Ishikawa (cell line): ENCODE results near the gene PBX1.

ENCODE experiments used
- CEBPB ChIP-seq: IDR thresholded peaks from 2 replicates; pipeline ENCODE4 v1.6.1; 2012
- CREB1 ChIP-seq: IDR thresholded peaks from 2 replicates; pipeline ENCODE4 v1.6.1; 2012; ENCODE audit warnings: low read depth
- EGR1 ChIP-seq: IDR thresholded peaks from 2 replicates; pipeline ENCODE4 v1.6.1; 2012
- EP300 ChIP-seq: IDR thresholded peaks from 2 replicates; pipeline ENCODE4 v1.6.1; 2012; ENCODE audit warnings: borderline replicate concordance
- FOXM1 ChIP-seq: IDR thresholded peaks from 2 replicates; pipeline ENCODE4 v1.6.1; 2012; ENCODE audit warnings: low read depth, borderline replicate concordance
- NFIC ChIP-seq: IDR thresholded peaks from 2 replicates; pipeline ENCODE4 v1.6.1; 2012
- RAD21 ChIP-seq: IDR thresholded peaks from 2 replicates; pipeline ENCODE4 v1.6.1; 2012; ENCODE audit warnings: low read depth
- TAF1 ChIP-seq: IDR thresholded peaks from 2 replicates; pipeline ENCODE4 v1.6.1; 2012; ENCODE audit warnings: low read depth, mild to moderate bottlenecking
- TCF12 ChIP-seq: IDR thresholded peaks from 2 replicates; pipeline ENCODE4 v1.6.1; 2012; ENCODE audit warnings: low read depth
- TEAD4 ChIP-seq: IDR thresholded peaks from 2 replicates; pipeline ENCODE4 v1.6.1; 2012
- YY1 ChIP-seq: IDR thresholded peaks from 2 replicates; pipeline ENCODE4 v1.6.1; 2012; ENCODE audit warnings: low read depth
- ZBTB7A ChIP-seq: IDR thresholded peaks from 2 replicates; pipeline ENCODE4 v1.6.1; 2012; ENCODE audit warnings: low read depth
- TF ChIP-seq, protein P1 (sequence below): IDR thresholded peaks from 2 replicates; pipeline ENCODE4 v1.6.1; 2012
- TF ChIP-seq, protein P2 (sequence below): IDR thresholded peaks from 2 replicates; pipeline ENCODE4 v1.6.1; 2012
- TF ChIP-seq, protein P3 (sequence below): IDR thresholded peaks from 2 replicates; pipeline ENCODE4 v1.6.1; 2012; ENCODE audit warnings: low read depth, mild to moderate bottlenecking

Gene PBX1

DNA sequence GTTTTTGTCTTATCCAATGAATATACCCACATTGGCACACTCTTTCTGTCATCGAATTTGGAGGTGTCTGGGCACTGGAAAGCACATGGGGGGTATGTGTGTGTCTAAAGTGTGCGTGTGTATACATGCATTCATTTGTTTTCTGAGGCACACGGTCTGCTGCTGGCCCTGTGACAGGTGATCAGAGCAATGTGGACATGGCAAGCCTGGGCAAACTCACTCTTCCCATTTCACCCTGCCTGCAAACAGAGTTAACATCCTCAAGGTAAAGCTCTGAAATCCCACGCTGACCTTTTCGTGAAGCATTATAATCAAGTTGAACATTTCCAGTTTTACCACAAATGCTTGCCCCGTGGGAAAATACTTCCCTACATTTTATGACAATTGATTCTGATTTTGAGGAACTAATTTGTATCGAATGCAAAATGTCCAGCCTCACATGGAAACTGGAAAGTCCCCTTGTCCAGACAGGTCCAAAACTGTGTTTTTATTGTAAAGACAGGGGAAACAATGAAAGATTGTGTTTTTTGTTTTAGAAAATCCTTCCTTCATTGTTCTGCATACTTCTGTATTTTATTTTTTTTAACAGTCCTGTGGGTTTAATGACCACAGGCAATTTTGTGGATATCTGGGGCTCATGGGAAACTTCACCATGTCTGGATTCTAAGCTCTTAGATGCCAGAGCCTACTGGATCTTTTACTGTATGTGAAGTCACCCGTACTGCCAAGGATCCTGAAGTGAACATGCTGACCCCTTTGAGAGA, 160.9 kb downstream of the PBX1 start:
- no peak for TF ChIP-seq CREB1
- no peak for TF ChIP-seq CEBPB
- TF ChIP-seq RAD21 = no peak
- TF ChIP-seq FOXM1 = no peak
- no peak for TF ChIP-seq TEAD4
- TF ChIP-seq, protein P1, sequence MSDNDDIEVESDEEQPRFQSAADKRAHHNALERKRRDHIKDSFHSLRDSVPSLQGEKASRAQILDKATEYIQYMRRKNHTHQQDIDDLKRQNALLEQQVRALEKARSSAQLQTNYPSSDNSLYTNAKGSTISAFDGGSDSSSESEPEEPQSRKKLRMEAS = no peak
- TF ChIP-seq, protein P2, sequence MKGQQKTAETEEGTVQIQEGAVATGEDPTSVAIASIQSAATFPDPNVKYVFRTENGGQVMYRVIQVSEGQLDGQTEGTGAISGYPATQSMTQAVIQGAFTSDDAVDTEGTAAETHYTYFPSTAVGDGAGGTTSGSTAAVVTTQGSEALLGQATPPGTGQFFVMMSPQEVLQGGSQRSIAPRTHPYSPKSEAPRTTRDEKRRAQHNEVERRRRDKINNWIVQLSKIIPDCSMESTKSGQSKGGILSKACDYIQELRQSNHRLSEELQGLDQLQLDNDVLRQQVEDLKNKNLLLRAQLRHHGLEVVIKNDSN = no peak
- no peak for TF ChIP-seq YY1
- no peak for TF ChIP-seq ZBTB7A
- no peak for TF ChIP-seq TAF1
- TF ChIP-seq, protein P3, sequence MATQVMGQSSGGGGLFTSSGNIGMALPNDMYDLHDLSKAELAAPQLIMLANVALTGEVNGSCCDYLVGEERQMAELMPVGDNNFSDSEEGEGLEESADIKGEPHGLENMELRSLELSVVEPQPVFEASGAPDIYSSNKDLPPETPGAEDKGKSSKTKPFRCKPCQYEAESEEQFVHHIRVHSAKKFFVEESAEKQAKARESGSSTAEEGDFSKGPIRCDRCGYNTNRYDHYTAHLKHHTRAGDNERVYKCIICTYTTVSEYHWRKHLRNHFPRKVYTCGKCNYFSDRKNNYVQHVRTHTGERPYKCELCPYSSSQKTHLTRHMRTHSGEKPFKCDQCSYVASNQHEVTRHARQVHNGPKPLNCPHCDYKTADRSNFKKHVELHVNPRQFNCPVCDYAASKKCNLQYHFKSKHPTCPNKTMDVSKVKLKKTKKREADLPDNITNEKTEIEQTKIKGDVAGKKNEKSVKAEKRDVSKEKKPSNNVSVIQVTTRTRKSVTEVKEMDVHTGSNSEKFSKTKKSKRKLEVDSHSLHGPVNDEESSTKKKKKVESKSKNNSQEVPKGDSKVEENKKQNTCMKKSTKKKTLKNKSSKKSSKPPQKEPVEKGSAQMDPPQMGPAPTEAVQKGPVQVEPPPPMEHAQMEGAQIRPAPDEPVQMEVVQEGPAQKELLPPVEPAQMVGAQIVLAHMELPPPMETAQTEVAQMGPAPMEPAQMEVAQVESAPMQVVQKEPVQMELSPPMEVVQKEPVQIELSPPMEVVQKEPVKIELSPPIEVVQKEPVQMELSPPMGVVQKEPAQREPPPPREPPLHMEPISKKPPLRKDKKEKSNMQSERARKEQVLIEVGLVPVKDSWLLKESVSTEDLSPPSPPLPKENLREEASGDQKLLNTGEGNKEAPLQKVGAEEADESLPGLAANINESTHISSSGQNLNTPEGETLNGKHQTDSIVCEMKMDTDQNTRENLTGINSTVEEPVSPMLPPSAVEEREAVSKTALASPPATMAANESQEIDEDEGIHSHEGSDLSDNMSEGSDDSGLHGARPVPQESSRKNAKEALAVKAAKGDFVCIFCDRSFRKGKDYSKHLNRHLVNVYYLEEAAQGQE = no peak
- TF ChIP-seq EP300 = no peak
- TF ChIP-seq TCF12 = no peak
- TF ChIP-seq EGR1 = no peak

DNA sequence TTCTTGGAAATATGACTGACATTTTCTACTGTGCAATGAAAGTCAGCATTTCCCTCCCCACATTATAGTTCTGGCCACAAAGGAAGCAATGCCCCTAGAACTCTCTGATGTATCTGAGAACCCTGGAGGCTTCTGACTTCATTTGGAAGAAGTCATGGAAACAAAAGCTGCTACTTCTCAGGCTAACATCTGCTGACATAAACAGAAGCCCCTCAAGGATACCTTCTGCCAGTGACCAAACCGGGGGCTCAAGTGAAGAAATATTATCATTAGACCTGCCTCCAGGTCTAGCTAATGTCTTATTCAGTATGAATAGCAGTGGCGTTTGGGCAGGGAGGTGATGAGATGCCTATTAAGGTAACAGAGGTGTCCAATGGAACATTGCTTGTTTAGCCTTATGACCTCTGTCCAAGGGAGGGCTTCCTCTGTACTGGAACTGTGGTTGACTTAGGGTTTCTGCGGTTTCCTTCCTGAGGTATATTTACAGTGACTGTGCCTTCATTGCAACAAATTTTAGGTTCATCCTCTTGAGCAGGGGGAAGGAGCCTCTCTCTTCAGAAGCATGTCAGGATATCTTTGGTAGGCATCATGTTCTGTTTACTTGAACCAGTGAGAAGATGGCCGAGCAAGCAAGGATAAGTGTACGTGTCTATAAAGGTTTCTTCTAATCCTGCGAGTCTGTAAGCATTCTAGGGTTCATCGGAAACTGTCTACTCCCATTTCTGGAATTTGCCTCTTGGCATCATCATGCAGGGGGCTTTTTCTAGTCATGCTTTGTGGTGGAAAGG, 161.7 kb downstream of the PBX1 start:
- TF ChIP-seq, protein P1 = no peak
- TF ChIP-seq EP300 = no peak
- no peak for TF ChIP-seq EGR1
- TF ChIP-seq FOXM1 = no peak
- no peak for TF ChIP-seq TAF1
- no peak for TF ChIP-seq CEBPB

DNA sequence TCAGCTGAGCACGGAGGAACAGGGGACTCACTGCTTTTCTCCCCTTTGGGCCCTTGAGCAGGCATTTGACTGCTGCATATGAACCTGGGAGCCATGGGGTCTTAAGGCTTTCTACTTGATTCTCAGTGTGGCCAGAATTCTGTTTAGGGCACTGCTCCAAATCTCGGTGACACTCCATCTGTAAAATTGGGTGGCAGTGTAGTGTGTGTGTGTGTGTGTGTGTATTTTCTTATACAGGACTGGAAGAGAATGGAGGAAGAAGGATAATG, 162.2 kb downstream of the PBX1 start:
- TF ChIP-seq ZBTB7A (no peak), RAD21 (no peak), YY1 (no peak), CREB1 (no peak)

GRCh38 chr1:164723296-164723798, 164.4 kb downstream of the PBX1 start:
- TF ChIP-seq CREB1 (no peak), YY1 (no peak), CEBPB (no peak), NFIC (no peak), TAF1 (no peak), EP300 (no peak), ZBTB7A (no peak), EGR1 (no peak), RAD21 (no peak)
- TF ChIP-seq, protein P1 = no peak
- TF ChIP-seq, protein P2 = no peak
- TF ChIP-seq, protein P3 = no peak

DNA sequence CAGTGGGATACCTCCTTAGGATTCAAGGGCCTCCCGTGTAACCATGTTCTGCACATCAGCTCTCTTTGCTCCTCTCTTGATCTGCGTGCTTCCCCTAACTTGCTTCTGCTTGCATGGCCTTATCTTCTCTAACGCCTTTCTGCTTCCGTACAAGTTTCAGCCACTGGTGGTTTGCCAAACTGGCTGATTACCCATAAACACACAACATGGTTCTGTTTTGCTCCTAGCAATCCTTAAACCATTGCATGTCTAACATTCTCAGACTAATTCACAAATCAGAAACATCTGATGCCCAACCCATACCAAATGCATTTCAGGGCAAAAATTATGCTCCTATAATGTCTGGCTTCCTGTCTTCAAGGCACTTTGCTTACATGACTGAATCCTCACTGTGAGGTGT, 166.4 kb downstream of the PBX1 start:
- TF ChIP-seq ZBTB7A (no peak), CEBPB (no peak), RAD21 (no peak), NFIC (no peak), CREB1 (no peak), TEAD4 (no peak), TAF1 (no peak), FOXM1 (no peak), YY1 (no peak), EGR1 (no peak), EP300 (no peak), TCF12 (no peak)
- TF ChIP-seq, protein P1 = no peak
- TF ChIP-seq, protein P3 = no peak
- TF ChIP-seq, protein P2 = no peak
